ENCODE results near the gene SKP1.

- no peak for TF ChIP-seq CTCF (conservative IDR thresholded peaks at IDR 0.05; ENCODE audit: low read depth, low read length)
- no peak for TF ChIP-seq EZH2phosphoT487 (IDR thresholded peaks at IDR 0.05; ENCODE audit: borderline replicate concordance, low read length)
Observed at GRCh38 chr5:134209477-134210245, 32.9 kb upstream of the SKP1 start.

Measured in PC-3 (cell line).